CD4-positive, alpha-beta memory T cell (primary cell): ENCODE data around the gene ABHD6. TPM values are rescaled to one million over a fixed set of nuclear protein-coding genes. Genes with fewer than 3 reads are reported as not detected.
A peak's percentile ranks its signal among the peaks of the same experiment; 100 is the strongest.

Experiments used
- CTCF ChIA-PET: fragments of 350-600 bp; sonication (Branson Sonifier 250); formaldehyde crosslinking; loops from one replicate; lab custom pipeline; 2021; ENCODE audit warnings: inconsistent platforms; ENCODE audit not compliant: partially characterized antibody; lab: Charles Lee
- POLR2A ChIA-PET: fragments of 350-600 bp; sonication (Branson Sonifier 250); formaldehyde crosslinking; loops from one replicate; lab custom pipeline; 2021; ENCODE audit not compliant: partially characterized antibody; lab: Charles Lee
- DNase-seq, 5 donors: peaks; one replicate each; pipeline versions ENCODE4 v3.0.0 to v3.0.0-alpha.2; 2020 to 2022; ENCODE audit warnings: mixed read lengths in 1 of 5
- H3K27ac ChIP-seq: one replicate; pipeline ENCODE4 v1.7.0; 2013; ENCODE audit warnings: low read depth, low read length
- H3K27me3 ChIP-seq: 2 replicates; pipeline ENCODE4 v1.7.0; 2013; ENCODE audit warnings: mild to moderate bottlenecking, low read length, moderate library complexity; ENCODE audit not compliant: insufficient read depth
- H3K36me3 ChIP-seq: 2 replicates; pipeline ENCODE4 v1.7.0; 2013; ENCODE audit warnings: mild to moderate bottlenecking, low read length, moderate library complexity; ENCODE audit not compliant: insufficient read depth
- H3K4me1 ChIP-seq: 2 replicates; pipeline ENCODE4 v1.7.0; 2013; ENCODE audit warnings: mild to moderate bottlenecking, low read length, moderate library complexity; ENCODE audit not compliant: insufficient read depth
- H3K4me3 ChIP-seq, 2 donors: one replicate each; pipeline ENCODE4 v1.7.0; 2013; ENCODE audit warnings: low read length in 2 of 2, mild to moderate bottlenecking in 1 of 2
- H3K9me3 ChIP-seq, 2 donors: one replicate each; pipeline ENCODE4 v1.7.0; 2013; ENCODE audit warnings: low read length in 2 of 2, control low read depth in 1 of 2; ENCODE audit not compliant: control insufficient read depth in 1 of 2
- H3K27ac Mint-ChIP-seq, 7 donors: one replicate each; pipeline ENCODE4 v1.8.0; 2020 to 2021; ENCODE audit warnings: mixed read lengths in 7 of 7, mild to moderate bottlenecking in 6 of 7, inconsistent platforms in 3 of 7, moderate library complexity in 3 of 7
- H3K27me3 Mint-ChIP-seq, 2 donors: one replicate each; pipeline ENCODE4 v1.8.0; 2020 to 2021; ENCODE audit warnings: mixed read lengths in 2 of 2
- H3K36me3 Mint-ChIP-seq, 2 donors: one replicate each; pipeline ENCODE4 v1.8.0; 2020 to 2021; ENCODE audit warnings: mixed read lengths in 2 of 2, inconsistent platforms in 1 of 2, mild to moderate bottlenecking in 1 of 2
- H3K4me1 Mint-ChIP-seq, 4 donors: one replicate each; pipeline ENCODE4 v1.8.0; 2020 to 2021; ENCODE audit warnings: mixed read lengths in 4 of 4, mild to moderate bottlenecking in 1 of 4
- H3K4me3 Mint-ChIP-seq, 8 donors: one replicate each; pipeline ENCODE4 v1.8.0; 2020 to 2021; ENCODE audit warnings: mixed read lengths in 8 of 8, mild to moderate bottlenecking in 7 of 8, moderate library complexity in 6 of 8, inconsistent platforms in 3 of 8
- H3K9me3 Mint-ChIP-seq, 8 donors: one replicate each; pipeline ENCODE4 v1.8.0; 2020 to 2021; ENCODE audit warnings: mixed read lengths in 8 of 8, mild to moderate bottlenecking in 5 of 8, inconsistent platforms in 3 of 8, moderate library complexity in 1 of 8
- intact Hi-C: fragments of 100-400 bp; cut with micrococcal nuclease; formaldehyde crosslinking; loops from one replicate; pipeline ENCODE4 v1.15.1; 2023
- polyA plus RNA-seq, 2 donors: library from polyadenylated mRNA; unstranded; fragments of 300-500 nt; fragmentation: Illumina TruSeq; gene quantifications; one replicate each; pipeline ENCODE4 v1.2.3, GENCODE V29; 2021
- total RNA-seq, 2 experiments: library from RNA; stranded (reverse); gene quantifications; one replicate each; pipeline ENCODE4 v1.2.3, GENCODE V29; 2021

Gene ABHD6
- total and polyA plus RNA-seq, 4 experiments from 2014 or later, result 4.7 to 8.2 (median 6.2) TPM

DNA sequence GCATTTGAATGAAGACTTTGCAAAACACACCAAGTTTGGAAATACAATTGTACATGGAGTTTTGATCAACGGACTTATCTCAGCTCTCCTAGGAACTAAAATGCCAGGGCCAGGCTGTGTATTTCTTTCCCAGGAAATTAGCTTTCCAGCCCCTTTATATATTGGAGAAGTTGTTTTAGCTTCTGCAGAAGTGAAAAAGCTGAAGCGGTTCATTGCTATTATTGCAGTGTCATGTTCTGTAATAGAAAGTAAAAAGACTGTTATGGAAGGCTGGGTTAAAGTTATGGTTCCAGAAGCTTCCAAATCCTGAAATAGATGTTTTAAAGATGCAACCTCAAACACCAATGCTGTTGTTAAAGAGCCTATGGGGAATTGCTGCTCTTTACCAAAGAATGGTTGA is 80.2 kb downstream of the ABHD6 start:
- Mint-ChIP-seq H3K9me3 (no peaks in the 10 kb centered on the region), H3K36me3 (peaks cover 19 to 60% of the 10 kb centered on the region in 2 donors), H3K4me3 (no peak overlapping the region), H3K27me3 (no peaks in the 10 kb centered on the region), H3K4me1 (peaks cover 3 to 10% (median 6%) of the 10 kb centered on the region in 4 donors), H3K27ac (peak overlapping the region in 1 of 7 donors; percentile 82)
- Histone ChIP-seq H3K27me3 (no peaks in the 10 kb centered on the region), H3K9me3 (no peaks in the 10 kb centered on the region), H3K4me1 (no peaks in the 10 kb centered on the region), H3K36me3 (peaks cover 31% of the 10 kb centered on the region), H3K27ac (no peak overlapping the region), H3K4me3 (no peak overlapping the region)
- no peak for DNase-seq
- CTCF ChIA-PET, result interaction anchor here (1.2 to 6.6 kb wide), 4 partner anchors 10 to 249 kb away, joined by 3 to 50 read pairs (median 21); partner anchors contain the start of genes HTD2 and RPP14
- POLR2A ChIA-PET, result no interaction called here
- intact Hi-C loops, result no loop called here

DNA sequence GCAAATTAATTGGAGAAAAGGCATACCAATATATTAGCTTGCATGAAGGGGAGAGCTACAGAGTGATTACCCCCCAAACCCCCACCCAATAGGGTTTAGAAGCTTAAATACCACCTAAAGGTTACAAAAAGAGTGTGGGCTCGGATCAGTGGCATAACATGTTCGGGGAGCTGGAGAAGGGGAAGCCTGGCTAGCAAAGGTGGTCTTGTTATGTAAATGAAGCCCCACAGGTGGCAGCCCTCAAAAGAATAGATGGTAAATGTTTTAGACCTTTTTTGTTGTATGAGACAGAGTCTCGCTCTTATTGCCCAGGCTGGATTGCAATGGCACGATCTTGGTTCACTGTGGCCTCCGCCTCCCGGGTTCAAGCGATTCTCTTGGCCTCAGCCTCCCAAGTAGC is 84.2 kb downstream of the ABHD6 start:
- Histone ChIP-seq H3K36me3 (peaks cover 12% of the 10 kb centered on the region), H3K9me3 (no peaks in the 10 kb centered on the region), H3K4me1 (peaks cover 18% of the 10 kb centered on the region), H3K27me3 (no peaks in the 10 kb centered on the region), H3K4me3 (no peak overlapping the region), H3K27ac (no peak overlapping the region)
- ChIA-PET CTCF (interaction anchor here (0.6 to 7.0 kb wide), 12 partner anchors 8 to 309 kb away, joined by 3 to 62 read pairs (median 5); partner anchors contain the start of genes HTD2, PXK and RPP14), POLR2A (interaction anchor here (2.0 kb wide), 1 partner anchor 15 kb away, joined by 9 read pairs; the partner anchor contains the start of genes HTD2 and RPP14)
- Mint-ChIP-seq H3K4me3 (no peak overlapping the region), H3K4me1 (peaks cover 7 to 23% (median 16%) of the 10 kb centered on the region in 4 donors), H3K27me3 (no peaks in the 10 kb centered on the region), H3K27ac (no peak overlapping the region), H3K9me3 (no peaks in the 10 kb centered on the region), H3K36me3 (peaks cover 4 to 31% of the 10 kb centered on the region in 2 donors)
- DNase-seq, result no peak
- intact Hi-C loops, result loop anchor here (1.0 to 2.0 kb wide), 5 partner anchors 11 to 309 kb away; partner anchors contain the start of genes HTD2, PXK and RPP14

DNA sequence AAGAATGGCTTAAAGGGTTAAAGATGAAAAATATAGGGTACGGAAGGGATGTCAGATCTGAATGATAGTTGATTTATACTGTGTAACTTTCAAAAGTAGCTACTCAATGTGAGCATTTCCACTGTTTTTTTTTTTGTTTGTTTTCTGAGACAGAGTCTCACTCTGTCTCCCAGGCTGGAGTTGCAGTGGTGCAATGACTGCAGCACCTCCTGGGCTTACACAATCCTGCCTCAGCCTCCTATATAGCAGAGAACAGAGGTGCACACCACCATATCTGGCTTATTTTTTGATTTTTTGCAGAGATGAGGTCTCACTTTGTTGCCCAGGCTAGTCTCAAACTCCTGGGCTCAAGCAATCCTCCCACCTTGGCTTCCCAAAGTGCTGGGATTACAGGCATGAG is 85.2 kb downstream of the ABHD6 start:
- Mint-ChIP-seq H3K36me3 (peaks cover 4 to 21% of the 10 kb centered on the region in 2 donors), H3K4me3 (no peak overlapping the region), H3K27me3 (no peaks in the 10 kb centered on the region), H3K4me1 (peaks cover 7 to 23% (median 16%) of the 10 kb centered on the region in 4 donors), H3K9me3 (no peaks in the 10 kb centered on the region), H3K27ac (no peak overlapping the region)
- H3K36me3 ChIP-seq, result peaks cover 4% of the 10 kb centered on the region
- H3K27ac ChIP-seq, result no peak overlapping the region
- intact Hi-C loops, result no loop called here
- H3K4me3 ChIP-seq, result no peak overlapping the region
- DNase-seq, result no peak
- peaks cover 18% of the 10 kb centered on the region for H3K4me1 ChIP-seq
- ChIA-PET CTCF (interaction anchor here (6.6 to 7.0 kb wide), 2 partner anchors 15 to 94 kb away, joined by 50 to 62 read pairs; partner anchors contain the start of genes HTD2 and RPP14), POLR2A (no interaction called here)
- no peaks in the 10 kb centered on the region for H3K9me3 ChIP-seq
- H3K27me3 ChIP-seq, result no peaks in the 10 kb centered on the region

- Histone ChIP-seq H3K27ac (no peak overlapping the region), H3K27me3 (no peaks in the 10 kb centered on the region), H3K4me3 (no peak overlapping the region), H3K4me1 (peaks cover 18% of the 10 kb centered on the region), H3K36me3 (no peaks in the 10 kb centered on the region), H3K9me3 (no peaks in the 10 kb centered on the region)
- ChIA-PET POLR2A (interaction anchor here (1.4 kb wide), 1 partner anchor 109 kb away, joined by 4 read pairs; no protein-coding TSS in a partner anchor), CTCF (interaction anchor here (1.2 to 7.0 kb wide), 4 partner anchors 16 to 210 kb away, joined by 3 to 62 read pairs (median 4); partner anchors contain the start of genes HTD2 and RPP14)
- H3K27ac Mint-ChIP-seq, result peak overlapping the region; percentile 58 to 87 (median 77)
- peaks cover 7 to 23% (median 16%) of the 10 kb centered on the region in 4 donors for H3K4me1 Mint-ChIP-seq
- no peaks in the 10 kb centered on the region for H3K9me3 Mint-ChIP-seq
- peak overlapping the region in 1 of 8 donors; percentile 7 for H3K4me3 Mint-ChIP-seq
- no peaks in the 10 kb centered on the region for H3K27me3 Mint-ChIP-seq
- no peak for DNase-seq
- peaks cover 0 to 12% of the 10 kb centered on the region in 2 donors for H3K36me3 Mint-ChIP-seq
- intact Hi-C loops, result no loop called here
Observed at GRCh38 chr3:58323529-58324390, 86.2 kb downstream of the ABHD6 start.

- H3K4me1 Mint-ChIP-seq, result peaks cover 7 to 25% (median 17%) of the 10 kb centered on the region in 4 donors
- Histone ChIP-seq H3K9me3 (no peaks in the 10 kb centered on the region), H3K27ac (no peak overlapping the region), H3K36me3 (no peaks in the 10 kb centered on the region), H3K27me3 (no peaks in the 10 kb centered on the region), H3K4me1 (peaks cover 18% of the 10 kb centered on the region), H3K4me3 (no peak overlapping the region)
- H3K9me3 Mint-ChIP-seq, result no peaks in the 10 kb centered on the region
- intact Hi-C loops, result no loop called here
- CTCF ChIA-PET, result interaction anchor here (1.2 to 7.0 kb wide), 4 partner anchors 16 to 209 kb away, joined by 3 to 62 read pairs (median 4); partner anchors contain the start of genes HTD2 and RPP14
- H3K36me3 Mint-ChIP-seq, result peaks cover 0 to 5% of the 10 kb centered on the region in 2 donors
- POLR2A ChIA-PET, result interaction anchor here (1.4 to 1.6 kb wide), 2 partner anchors 108 to 167 kb away, joined by 3 to 4 read pairs; partner anchors contain the start of gene KCTD6
- H3K4me3 Mint-ChIP-seq, result peak overlapping the region in 1 of 8 donors; percentile 7
- peak overlapping the region; percentile 76 to 87 (median 79) for H3K27ac Mint-ChIP-seq
- H3K27me3 Mint-ChIP-seq, result no peaks in the 10 kb centered on the region
- DNase-seq, result peak; percentile 15 to 51 (median 39)
Observed at GRCh38 chr3:58324391-58325390, 87.1 kb downstream of the ABHD6 start.

GRCh38 chr3:58325525-58325992 is 88.0 kb downstream of the ABHD6 start:
- Histone ChIP-seq H3K27ac (no peak overlapping the region), H3K9me3 (no peaks in the 10 kb centered on the region), H3K4me3 (no peak overlapping the region), H3K4me1 (peaks cover 18% of the 10 kb centered on the region), H3K27me3 (no peaks in the 10 kb centered on the region), H3K36me3 (no peaks in the 10 kb centered on the region)
- Mint-ChIP-seq H3K4me1 (peaks cover 7 to 26% (median 17%) of the 10 kb centered on the region in 4 donors), H3K27me3 (no peaks in the 10 kb centered on the region), H3K4me3 (no peak overlapping the region), H3K27ac (peak overlapping the region in 4 of 7 donors; percentile 56 to 87 (median 78)), H3K9me3 (no peaks in the 10 kb centered on the region), H3K36me3 (peaks cover 0 to 1% of the 10 kb centered on the region in 2 donors)
- CTCF ChIA-PET, result interaction anchor here (1.5 to 7.0 kb wide), 4 partner anchors 15 to 210 kb away, joined by 3 to 62 read pairs (median 4); partner anchors contain the start of genes HTD2 and RPP14
- POLR2A ChIA-PET, result interaction anchor here (1.4 to 1.6 kb wide), 2 partner anchors 108 to 166 kb away, joined by 3 to 4 read pairs; partner anchors contain the start of gene KCTD6
- no peak for DNase-seq
- intact Hi-C loops, result no loop called here
